ENCODE data around the gene UBL5. TPM values are rescaled to one million over a fixed set of nuclear protein-coding genes. Genes with fewer than 3 reads are reported as not detected.
A peak's percentile ranks its signal among the peaks of the same experiment; 100 is the strongest.
"Not testable (repeated sequence)": the region's sequence is repeated elsewhere in the genome, so short reads cannot be mapped to it uniquely, and the experiment has no call there.

The UBL5 gene
- total RNA-seq (2022), result 302 and 374 TPM in 2 replicates
- percentile 93 among the genes with signal in this experiment for Bru-seq, nascent RNA
- BruChase-seq, experiment 1, labeled RNA remaining after a 6-hour chase, result percentile 94 among the genes with signal in this experiment
- percentile 91 among the genes with signal in this experiment for BruChase-seq, experiment 2, labeled RNA remaining after a 2-hour chase
- long read RNA-seq, transcript UBL5-201 (5 exons, 513 nt), result minor isoform, 40 of 247 reads
- long read RNA-seq, transcript UBL5-202 (5 exons, 432 nt), result major isoform, 193 of 247 reads
- long read RNA-seq, partial matches to known transcripts, result 8 of 247 reads
- long read RNA-seq, other reads (novel, unspliced or antisense), result 5 of 247 reads

- Mint-ChIP-seq H3K27me3 (ENCODE audit: insufficient read depth, unreplicated experiment) (no peaks in the 10 kb centered on the region), H3K36me3 (ENCODE audit: insufficient read depth, unreplicated experiment) (peaks cover 20% of the 10 kb centered on the region), H3K4me3 (ENCODE audit: unreplicated experiment) (peak within 1 kb of the TSS; percentile 90), H3K4me1 (ENCODE audit: insufficient read depth, unreplicated experiment) (peaks cover 6% of the 10 kb centered on the region), H3K27ac (ENCODE audit: low read depth, unreplicated experiment) (peak within 1 kb of the TSS; percentile 97), H3K9me3 (ENCODE audit: unreplicated experiment) (no peaks in the 10 kb centered on the region)
- intact Hi-C loops (cut with micrococcal nuclease), result no loop called here
- POLR2A ChIA-PET, result interaction anchor here (0.5 to 3.3 kb wide), 26 partner anchors 9 to 1383 kb away, joined by 3 to 33 read pairs (median 4); partner anchors contain the start of genes FBXL12, HNRNPM, ZNF121 and ZNF266
- DNase-seq (ENCODE audit: unreplicated experiment), result peak; percentile 93
- TF ChIP-seq CTCF (IDR thresholded peaks at IDR 0.05; ENCODE audit: unreplicated experiment), result no peak
- CTCF ChIA-PET, result interaction anchor here (0.6 to 1.2 kb wide), 8 partner anchors 8 to 1435 kb away, joined by 3 to 6 read pairs (median 3); no protein-coding TSS in a partner anchor
- BruUV-seq (replicated peaks), result TSS peak; percentile 71
Measured at GRCh38 chr19:9827289-9828238, at the start of gene UBL5. TSS of gene UBL5 (plus strand) at chr19:9827918. CDS start at chr19:9828338, 420 bp downstream.

GRCh38 chr19:9782338-9782737 lies 45.4 kb upstream of the UBL5 start:
- no peak for TF ChIP-seq CTCF (IDR thresholded peaks at IDR 0.05; ENCODE audit: unreplicated experiment)
- Mint-ChIP-seq H3K27ac (ENCODE audit: low read depth, unreplicated experiment) (no peak overlapping the region), H3K36me3 (ENCODE audit: insufficient read depth, unreplicated experiment) (no peaks in the 10 kb centered on the region), H3K27me3 (ENCODE audit: insufficient read depth, unreplicated experiment) (no peaks in the 10 kb centered on the region), H3K9me3 (ENCODE audit: unreplicated experiment) (no peaks in the 10 kb centered on the region), H3K4me3 (ENCODE audit: unreplicated experiment) (no peak overlapping the region), H3K4me1 (ENCODE audit: insufficient read depth, unreplicated experiment) (peaks cover 10% of the 10 kb centered on the region)
- no TSS peak for BruUV-seq (replicated peaks)
- DNase-seq (ENCODE audit: unreplicated experiment), result no peak
- POLR2A ChIA-PET, result interaction anchor here (1.2 kb wide), 1 partner anchor 13 kb away, joined by 4 read pairs; the partner anchor contains the start of gene ZNF846
- intact Hi-C loops (cut with micrococcal nuclease), result no loop called here
- CTCF ChIA-PET, result interaction anchor here (0.6 to 1.1 kb wide), 2 partner anchors 157 to 194 kb away, joined by 3 read pairs; no protein-coding TSS in a partner anchor

DNA sequence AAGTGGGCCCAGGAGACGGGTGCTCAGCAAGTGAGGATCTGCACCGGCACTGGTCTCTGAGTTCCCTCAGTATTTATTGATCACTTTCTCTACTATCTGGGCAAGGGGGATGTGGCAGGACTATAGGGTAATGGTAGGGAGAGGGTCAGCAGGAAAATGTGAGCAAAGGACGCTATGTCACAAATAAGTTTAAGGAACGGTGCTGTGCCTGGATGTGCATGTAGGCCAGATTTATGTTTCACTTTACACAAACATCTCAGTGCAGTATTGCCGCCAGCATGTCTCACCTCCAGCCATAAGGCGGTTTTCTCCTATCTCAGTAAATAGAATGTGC lies 43.6 kb upstream of the UBL5 start:
- intact Hi-C loops (cut with micrococcal nuclease), result loop anchor here (2.0 kb wide), 1 partner anchor 15 kb away; the partner anchor contains the start of gene ZNF846
- H3K36me3 Mint-ChIP-seq (ENCODE audit: insufficient read depth, unreplicated experiment); DNase-seq (ENCODE audit: unreplicated experiment); POLR2A ChIA-PET; H3K27me3 Mint-ChIP-seq (ENCODE audit: insufficient read depth, unreplicated experiment); H3K9me3 Mint-ChIP-seq (ENCODE audit: unreplicated experiment); BruUV-seq (replicated peaks); H3K4me3 Mint-ChIP-seq (ENCODE audit: unreplicated experiment): not testable (repeated sequence)
- CTCF ChIA-PET, result interaction anchor here (1.0 kb wide), 1 partner anchor 158 kb away, joined by 3 read pairs; no protein-coding TSS in a partner anchor
- Mint-ChIP-seq H3K27ac (ENCODE audit: low read depth, unreplicated experiment) (peak overlapping the region; percentile 71), H3K4me1 (ENCODE audit: insufficient read depth, unreplicated experiment) (peaks cover 10% of the 10 kb centered on the region)

- intact Hi-C loops (cut with micrococcal nuclease), result loop anchor here (2.0 kb wide), 1 partner anchor 17 kb away; the partner anchor contains the start of gene ZNF846
- Mint-ChIP-seq H3K27ac (ENCODE audit: low read depth, unreplicated experiment) (peak overlapping the region; percentile 71), H3K27me3 (ENCODE audit: insufficient read depth, unreplicated experiment) (no peaks in the 10 kb centered on the region), H3K36me3 (ENCODE audit: insufficient read depth, unreplicated experiment) (peaks cover 7% of the 10 kb centered on the region), H3K4me1 (ENCODE audit: insufficient read depth, unreplicated experiment) (peaks cover 16% of the 10 kb centered on the region), H3K9me3 (ENCODE audit: unreplicated experiment) (no peaks in the 10 kb centered on the region), H3K4me3 (ENCODE audit: unreplicated experiment) (peak overlapping the region; percentile 93)
- ChIA-PET POLR2A (interaction anchor here (0.6 to 0.7 kb wide), 2 partner anchors 202 to 570 kb away, joined by 3 read pairs; no protein-coding TSS in a partner anchor), CTCF (interaction anchor here (0.7 kb wide), 1 partner anchor 667 kb away, joined by 3 read pairs; no protein-coding TSS in a partner anchor)
- no peak for TF ChIP-seq CTCF (IDR thresholded peaks at IDR 0.05; ENCODE audit: unreplicated experiment)
- no TSS peak for BruUV-seq (replicated peaks)
- DNase-seq (ENCODE audit: unreplicated experiment), result peak; percentile 85
Measured at GRCh38 chr19:9785367-9786331, 42.1 kb upstream of the UBL5 start.

All from MCF 10A (cell line).